Thyroid gland (tissue), 4 donors: ENCODE measurements around the gene TMEM217. TPM values are rescaled to one million over a fixed set of nuclear protein-coding genes. Genes with fewer than 3 reads are reported as not detected.
"Not testable (repeated sequence)": the region's sequence is repeated elsewhere in the genome, so short reads cannot be mapped to it uniquely, and the experiment has no call there.

Source experiments
- DNase-seq, 2 donors: peaks; one replicate each; pipeline ENCODE4 v3.0.0-alpha.2; 2019
- H3K27ac ChIP-seq, 3 donors: fragments of 200-600 bp; sonication (generic); 1 replicate in 2 of 3; 2 replicates in 1 of 3; pipeline ENCODE4 v1.5.1; 2016 to 2019; ENCODE audit warnings: mild to moderate bottlenecking in 1 of 3, moderate library complexity in 1 of 3
- H3K27me3 ChIP-seq: fragments of 200-600 bp; sonication (generic); one replicate; pipeline ENCODE4 v1.5.1; 2019
- H3K36me3 ChIP-seq, 2 donors: fragments of 200-600 bp; sonication (generic); one replicate each; pipeline ENCODE4 v1.5.1; 2016 to 2019
- H3K4me1 ChIP-seq, 2 donors: fragments of 200-600 bp; sonication (generic); one replicate each; pipeline ENCODE4 v1.5.1; 2017 to 2019
- H3K4me3 ChIP-seq, 3 donors: fragments of 200-600 bp; sonication (generic); replicated peaks in 1 of 3; 1 replicate in 2 of 3; 2 replicates in 1 of 3; pipeline ENCODE4 v1.5.1; 2016; ENCODE audit warnings: mild to moderate bottlenecking in 1 of 3
- H3K9me3 ChIP-seq: fragments of 200-600 bp; sonication (generic); one replicate; pipeline ENCODE4 v1.5.1; 2017
- POLR2A ChIP-seq, 2 donors: fragments of 450-650 bp; IDR thresholded peaks; one replicate each; pipeline ENCODE4 v1.6.1; 2017; ENCODE audit warnings: antibody characterized with exemption in 2 of 2, mild to moderate bottlenecking in 2 of 2, moderate library complexity in 1 of 2
- WGBS, 2 donors: methylation state at CpG; one replicate each; pipeline ENCODE4 v1.1.5; 2017; 5-methylcytosine and 5-hydroxymethylcytosine counted together
- intact Hi-C: fragments of 100-400 bp; cut with DNase I; formaldehyde crosslinking; loops from one replicate; pipeline ENCODE4 v1.15.1; 2023
- total RNA-seq, 4 donors: library from RNA; depleted of rRNA; stranded (reverse); fragments of >200 nt; gene quantifications; one replicate each; pipeline ENCODE4 v1.2.3, GENCODE V29; 2016
- TF ChIP-seq, protein P1 (sequence below), 6 experiments: fragments of 200-600 bp in 3 of 6; fragments of 450-650 bp in 3 of 6; sonication (generic) in 3 of 6; IDR thresholded peaks; one replicate each; pipeline ENCODE4 v1.5.1; 2016 to 2019; ENCODE audit warnings: antibody characterized with exemption in 6 of 6, mild to moderate bottlenecking in 2 of 6, inconsistent platforms in 1 of 6, moderate library complexity in 1 of 6

The TMEM217 gene
- total RNA-seq, 4 donors from 2014 or later = 0.22 to 3.8 (median 1.0) TPM; not detected in 1

DNA sequence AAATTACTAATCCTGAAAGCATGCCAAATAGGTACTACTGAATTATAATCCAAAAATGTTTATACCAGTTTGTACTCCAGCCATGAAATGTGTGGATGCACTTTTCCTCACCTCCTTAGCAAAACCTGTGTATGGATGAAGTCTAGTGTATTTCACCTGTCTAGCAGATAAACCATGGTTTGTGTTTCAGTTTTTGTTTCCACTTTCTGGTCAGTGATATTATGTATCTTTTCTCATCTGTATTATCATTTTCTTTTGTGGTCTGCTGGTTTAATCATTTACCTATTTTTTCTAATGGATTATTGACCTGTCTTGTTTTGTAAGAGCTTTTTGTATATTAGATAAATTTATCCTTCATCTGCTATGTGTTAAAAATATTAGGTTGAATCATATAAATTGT, 41.0 kb upstream of the TMEM217 start:
- intact Hi-C loops = no loop called here
- Histone ChIP-seq H3K27ac (no peak overlapping the region), H3K27me3 (no peaks in the 10 kb centered on the region), H3K9me3 (no peaks in the 10 kb centered on the region), H3K36me3 (peaks cover 3 to 13% of the 10 kb centered on the region in 2 donors), H3K4me3 (no peak overlapping the region), H3K4me1 (no peaks in the 10 kb centered on the region)
- TF ChIP-seq, protein P1, sequence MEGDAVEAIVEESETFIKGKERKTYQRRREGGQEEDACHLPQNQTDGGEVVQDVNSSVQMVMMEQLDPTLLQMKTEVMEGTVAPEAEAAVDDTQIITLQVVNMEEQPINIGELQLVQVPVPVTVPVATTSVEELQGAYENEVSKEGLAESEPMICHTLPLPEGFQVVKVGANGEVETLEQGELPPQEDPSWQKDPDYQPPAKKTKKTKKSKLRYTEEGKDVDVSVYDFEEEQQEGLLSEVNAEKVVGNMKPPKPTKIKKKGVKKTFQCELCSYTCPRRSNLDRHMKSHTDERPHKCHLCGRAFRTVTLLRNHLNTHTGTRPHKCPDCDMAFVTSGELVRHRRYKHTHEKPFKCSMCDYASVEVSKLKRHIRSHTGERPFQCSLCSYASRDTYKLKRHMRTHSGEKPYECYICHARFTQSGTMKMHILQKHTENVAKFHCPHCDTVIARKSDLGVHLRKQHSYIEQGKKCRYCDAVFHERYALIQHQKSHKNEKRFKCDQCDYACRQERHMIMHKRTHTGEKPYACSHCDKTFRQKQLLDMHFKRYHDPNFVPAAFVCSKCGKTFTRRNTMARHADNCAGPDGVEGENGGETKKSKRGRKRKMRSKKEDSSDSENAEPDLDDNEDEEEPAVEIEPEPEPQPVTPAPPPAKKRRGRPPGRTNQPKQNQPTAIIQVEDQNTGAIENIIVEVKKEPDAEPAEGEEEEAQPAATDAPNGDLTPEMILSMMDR (IDR thresholded peaks at IDR 0.05) = no peak
- no peak for TF ChIP-seq POLR2A (IDR thresholded peaks at IDR 0.05)
- DNase-seq = no peak

- peaks cover 0 to 13% of the 10 kb centered on the region in 2 donors for H3K36me3 ChIP-seq
- DNase-seq, H3K27me3 ChIP-seq, H3K9me3 ChIP-seq, intact Hi-C loops, H3K4me3 ChIP-seq, H3K27ac ChIP-seq, H3K4me1 ChIP-seq: not testable (repeated sequence)
Measured at GRCh38 chr6:37297637-37298036, 39.7 kb upstream of the TMEM217 start.

GRCh38 chr6:37293426-37293825, 35.5 kb upstream of the TMEM217 start:
- H3K4me3 ChIP-seq = no peak overlapping the region
- H3K36me3 ChIP-seq = peaks cover 10 to 27% of the 10 kb centered on the region in 2 donors
- no peaks in the 10 kb centered on the region for H3K4me1 ChIP-seq
- no peak overlapping the region for H3K27ac ChIP-seq
- DNase-seq = no peak
- no peaks in the 10 kb centered on the region for H3K27me3 ChIP-seq
- TF ChIP-seq, protein P1 (IDR thresholded peaks at IDR 0.05) = no peak
- no peak for TF ChIP-seq POLR2A (IDR thresholded peaks at IDR 0.05)
- H3K9me3 ChIP-seq = no peaks in the 10 kb centered on the region
- intact Hi-C loops = no loop called here

DNA sequence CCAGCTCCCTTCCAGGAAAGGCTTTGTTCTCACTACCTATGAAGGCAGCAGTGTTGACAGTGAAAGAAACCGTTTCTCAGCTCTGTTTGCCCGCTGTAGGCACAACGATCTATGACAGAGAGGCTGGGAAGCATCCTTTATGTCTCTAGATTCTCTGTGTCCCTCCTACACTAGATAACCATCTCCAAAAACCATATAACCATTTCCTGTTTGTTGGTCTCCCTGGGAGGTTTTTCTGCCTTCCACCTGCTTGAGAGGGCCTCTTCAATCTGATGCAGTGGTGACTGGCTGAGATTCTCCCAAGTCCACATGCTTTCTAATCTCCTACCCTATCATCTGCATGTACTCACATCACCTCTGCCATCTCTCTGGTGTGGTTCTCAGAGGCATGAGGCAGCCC, 32.0 kb upstream of the TMEM217 start:
- intact Hi-C loops = no loop called here
- Histone ChIP-seq H3K27me3 (no peaks in the 10 kb centered on the region), H3K27ac (no peak overlapping the region), H3K9me3 (no peaks in the 10 kb centered on the region), H3K4me1 (no peaks in the 10 kb centered on the region), H3K4me3 (no peak overlapping the region), H3K36me3 (peaks cover 10 to 27% of the 10 kb centered on the region in 2 donors)
- TF ChIP-seq, protein P1 (IDR thresholded peaks at IDR 0.05) = no peak
- no peak for TF ChIP-seq POLR2A (IDR thresholded peaks at IDR 0.05)
- DNase-seq = no peak
- 87 to 90% methylated on average over 3 of the region's 3 CpGs for WGBS, 2 donors

DNA sequence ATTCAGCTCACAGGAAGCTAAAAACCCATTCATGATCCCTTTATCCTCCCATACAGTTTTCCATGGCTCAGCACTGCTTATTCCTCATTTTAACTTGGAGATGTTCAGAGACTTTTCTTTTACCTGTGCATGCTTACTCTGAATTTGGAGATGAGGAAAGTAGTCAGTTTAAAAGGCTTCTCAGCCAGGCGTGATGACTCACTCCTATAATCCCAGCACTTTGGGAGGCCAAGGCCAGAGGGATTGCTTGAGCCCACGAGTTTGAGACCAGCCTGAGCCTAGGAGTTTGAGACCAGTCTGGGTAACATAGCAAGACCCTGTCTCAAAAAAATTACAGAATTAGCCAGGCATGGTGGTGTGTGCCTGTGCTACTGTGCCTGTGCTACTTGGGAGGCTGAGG, 30.3 kb upstream of the TMEM217 start:
- 92 to 95% methylated on average over 2 of the region's 2 CpGs for WGBS, 2 donors
- DNase-seq = no peak
- Histone ChIP-seq H3K36me3 (peaks cover 21 to 41% of the 10 kb centered on the region in 2 donors), H3K4me3 (no peak overlapping the region), H3K27me3 (no peaks in the 10 kb centered on the region), H3K9me3 (no peaks in the 10 kb centered on the region), H3K27ac (no peak overlapping the region), H3K4me1 (peaks cover 5 to 8% of the 10 kb centered on the region in 2 donors)
- intact Hi-C loops = no loop called here
- TF ChIP-seq POLR2A (IDR thresholded peaks at IDR 0.05) = no peak
- TF ChIP-seq, protein P1 (IDR thresholded peaks at IDR 0.05) = no peak
